Activated naive CD4-positive, alpha-beta T cell treated with anti-CD3 and anti-CD28 coated beads, Interleukin-2, amount 10 ng/mL, durations not matched to agents 7 days and 5 days (primary cell): ENCODE results near the gene RNF212B.

Experiments used
- CTCF ChIA-PET: fragments of 350-600 bp; sonication (Branson Sonifier 250); formaldehyde crosslinking; loops from one replicate; lab custom pipeline; 2021; ENCODE audit warnings: antibody characterized with exemption; lab: Charles Lee
- DNase-seq: peaks from one replicate; pipeline ENCODE4 v3.0.0-alpha.2; 2020
- H3K27ac Mint-ChIP-seq: one replicate; pipeline ENCODE4 v1.8.0; 2021; ENCODE audit warnings: mild to moderate bottlenecking, moderate library complexity, mixed read lengths
- H3K27me3 Mint-ChIP-seq: one replicate; pipeline ENCODE4 v1.8.0; 2021; ENCODE audit warnings: mild to moderate bottlenecking, mixed read lengths
- H3K36me3 Mint-ChIP-seq: one replicate; pipeline ENCODE4 v1.8.0; 2021; ENCODE audit warnings: mixed read lengths
- H3K4me1 Mint-ChIP-seq: one replicate; pipeline ENCODE4 v1.8.0; 2021; ENCODE audit warnings: mixed read lengths
- H3K4me3 Mint-ChIP-seq: one replicate; pipeline ENCODE4 v1.8.0; 2021; ENCODE audit warnings: mild to moderate bottlenecking, moderate library complexity, mixed read lengths
- H3K9me3 Mint-ChIP-seq: one replicate; pipeline ENCODE4 v1.8.0; 2021; ENCODE audit warnings: mixed read lengths

The RNF212B gene

DNA sequence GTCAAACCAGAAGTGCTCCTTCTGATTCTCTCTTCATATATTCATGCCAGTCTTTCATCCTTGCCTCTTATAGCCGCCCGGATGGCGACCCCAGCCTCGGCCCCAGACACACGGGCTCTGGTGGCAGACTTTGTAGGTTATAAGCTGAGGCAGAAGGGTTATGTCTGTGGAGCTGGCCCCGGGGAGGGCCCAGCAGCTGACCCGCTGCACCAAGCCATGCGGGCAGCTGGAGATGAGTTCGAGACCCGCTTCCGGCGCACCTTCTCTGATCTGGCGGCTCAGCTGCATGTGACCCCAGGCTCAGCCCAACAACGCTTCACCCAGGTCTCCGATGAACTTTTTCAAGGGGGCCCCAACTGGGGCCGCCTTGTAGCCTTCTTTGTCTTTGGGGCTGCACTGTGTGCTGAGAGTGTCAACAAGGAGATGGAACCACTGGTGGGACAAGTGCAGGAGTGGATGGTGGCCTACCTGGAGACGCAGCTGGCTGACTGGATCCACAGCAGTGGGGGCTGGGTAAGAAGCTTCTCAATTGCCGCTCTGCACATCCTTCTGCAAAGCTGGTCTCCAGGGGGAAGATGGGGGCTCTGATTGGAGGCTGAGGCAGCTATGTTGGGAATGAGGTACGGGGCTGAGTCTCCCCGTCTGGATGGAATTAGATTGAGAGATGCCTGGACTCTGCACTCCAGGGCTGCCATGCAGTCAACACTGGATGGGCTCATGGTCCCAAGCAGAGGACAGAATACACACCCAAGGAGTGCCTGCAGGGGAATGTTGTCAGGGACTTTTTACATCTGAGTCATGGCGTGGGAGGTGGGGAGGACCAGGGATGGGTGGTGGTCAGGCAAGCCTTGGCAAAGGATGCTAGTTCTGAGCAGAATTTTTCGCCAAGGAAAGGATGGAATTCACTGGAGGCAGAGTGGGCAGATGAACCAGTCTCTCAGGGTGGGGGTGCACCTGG lies 70.2 kb downstream of the RNF212B start:
- no peak overlapping the region for H3K27ac Mint-ChIP-seq
- CTCF ChIA-PET, result interaction anchor here (1.3 kb wide), 1 partner anchor 9 kb away, joined by 5 read pairs; no protein-coding TSS in a partner anchor
- peaks cover 2% of the 10 kb centered on the region for H3K36me3 Mint-ChIP-seq
- H3K27me3 Mint-ChIP-seq, result peaks cover 78% of the 10 kb centered on the region
- H3K9me3 Mint-ChIP-seq, result no peaks in the 10 kb centered on the region
- no peak overlapping the region for H3K4me3 Mint-ChIP-seq
- no peak for DNase-seq
- peaks cover 14% of the 10 kb centered on the region for H3K4me1 Mint-ChIP-seq

DNA sequence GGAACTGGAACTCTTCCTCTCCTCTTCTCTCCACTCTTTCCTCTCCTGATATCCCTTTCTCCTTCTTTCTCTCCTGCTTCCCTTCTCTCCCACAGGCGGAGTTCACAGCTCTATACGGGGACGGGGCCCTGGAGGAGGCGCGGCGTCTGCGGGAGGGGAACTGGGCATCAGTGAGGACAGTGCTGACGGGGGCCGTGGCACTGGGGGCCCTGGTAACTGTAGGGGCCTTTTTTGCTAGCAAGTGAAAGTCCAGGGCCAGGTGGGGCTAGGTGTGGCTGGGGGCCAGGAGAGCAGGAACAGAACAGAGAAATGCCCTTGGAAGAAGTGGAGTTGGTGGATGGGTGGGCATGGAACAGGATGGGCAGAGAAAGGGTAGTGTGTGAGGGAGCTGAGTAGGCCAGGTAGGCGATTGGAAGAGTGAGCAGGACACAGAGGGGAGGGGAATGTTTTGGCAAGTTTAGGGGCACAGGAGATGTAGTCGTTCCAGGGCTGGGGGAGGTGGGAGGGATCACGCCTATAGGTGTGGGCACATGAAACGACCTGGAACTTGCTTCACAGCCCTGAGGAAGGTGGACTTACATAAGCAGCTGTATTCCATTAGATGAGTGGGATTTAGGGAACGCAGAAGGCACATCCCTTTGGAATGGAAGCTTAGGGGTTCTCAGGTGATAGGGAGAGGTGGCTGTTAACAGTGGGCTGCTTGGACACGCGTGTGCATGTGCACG lies 71.1 kb downstream of the RNF212B start:
- Mint-ChIP-seq H3K4me3 (no peak overlapping the region), H3K27ac (no peak overlapping the region)
- CTCF ChIA-PET, result interaction anchor here (0.7 kb wide), 1 partner anchor 11 kb away, joined by 3 read pairs; no protein-coding TSS in a partner anchor

GRCh38 chr14:23310546-23310945 lies 72.8 kb downstream of the RNF212B start:
- H3K4me3 Mint-ChIP-seq, result no peak overlapping the region
- H3K36me3 Mint-ChIP-seq, result no peaks in the 10 kb centered on the region
- H3K27ac Mint-ChIP-seq, result no peak overlapping the region
- peaks cover 66% of the 10 kb centered on the region for H3K27me3 Mint-ChIP-seq
- H3K4me1 Mint-ChIP-seq, result peaks cover 6% of the 10 kb centered on the region
- H3K9me3 Mint-ChIP-seq, result no peaks in the 10 kb centered on the region
- CTCF ChIA-PET, result interaction anchor here (0.6 to 1.6 kb wide), 4 partner anchors 9 to 190 kb away, joined by 3 read pairs; partner anchors contain the start of gene PABPN1
- no peak for DNase-seq

More for the DNA sequence above, 71.1 kb downstream of the RNF212B start:
- Mint-ChIP-seq H3K27me3 (peaks cover 73% of the 10 kb centered on the region), H3K9me3 (no peaks in the 10 kb centered on the region), H3K36me3 (no peaks in the 10 kb centered on the region), H3K4me1 (peaks cover 6% of the 10 kb centered on the region)
- no peak for DNase-seq

DNA sequence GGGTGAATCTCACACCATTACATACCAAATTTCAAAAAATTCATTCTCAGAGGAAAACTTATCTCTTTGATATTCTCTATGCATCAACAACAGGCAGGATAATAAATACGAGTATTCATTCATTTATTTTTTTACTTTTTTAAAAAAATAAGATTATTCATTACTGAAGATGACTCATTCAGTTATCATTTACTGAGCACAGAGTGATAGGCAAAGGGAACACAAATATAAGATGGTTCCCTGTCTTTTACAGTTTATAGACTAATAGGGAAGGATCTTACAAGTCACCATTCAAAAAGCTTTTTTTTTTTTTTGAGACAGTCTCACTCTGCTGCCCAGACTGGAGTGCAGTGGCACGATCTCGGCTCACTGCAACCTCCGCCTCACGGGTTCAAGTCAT lies 78.6 kb downstream of the RNF212B start:
- no peak overlapping the region for H3K27ac Mint-ChIP-seq
- H3K9me3 Mint-ChIP-seq, result peaks cover 2% of the 10 kb centered on the region
- CTCF ChIA-PET, result interaction anchor here (1.3 kb wide), 1 partner anchor 9 kb away, joined by 5 read pairs; the partner anchor contains the start of gene BCL2L2
- H3K4me3 Mint-ChIP-seq, result no peak overlapping the region
- DNase-seq, result no peak
- peaks cover 21% of the 10 kb centered on the region for H3K27me3 Mint-ChIP-seq
- peaks cover 13% of the 10 kb centered on the region for H3K4me1 Mint-ChIP-seq
- peaks cover 3% of the 10 kb centered on the region for H3K36me3 Mint-ChIP-seq

DNA sequence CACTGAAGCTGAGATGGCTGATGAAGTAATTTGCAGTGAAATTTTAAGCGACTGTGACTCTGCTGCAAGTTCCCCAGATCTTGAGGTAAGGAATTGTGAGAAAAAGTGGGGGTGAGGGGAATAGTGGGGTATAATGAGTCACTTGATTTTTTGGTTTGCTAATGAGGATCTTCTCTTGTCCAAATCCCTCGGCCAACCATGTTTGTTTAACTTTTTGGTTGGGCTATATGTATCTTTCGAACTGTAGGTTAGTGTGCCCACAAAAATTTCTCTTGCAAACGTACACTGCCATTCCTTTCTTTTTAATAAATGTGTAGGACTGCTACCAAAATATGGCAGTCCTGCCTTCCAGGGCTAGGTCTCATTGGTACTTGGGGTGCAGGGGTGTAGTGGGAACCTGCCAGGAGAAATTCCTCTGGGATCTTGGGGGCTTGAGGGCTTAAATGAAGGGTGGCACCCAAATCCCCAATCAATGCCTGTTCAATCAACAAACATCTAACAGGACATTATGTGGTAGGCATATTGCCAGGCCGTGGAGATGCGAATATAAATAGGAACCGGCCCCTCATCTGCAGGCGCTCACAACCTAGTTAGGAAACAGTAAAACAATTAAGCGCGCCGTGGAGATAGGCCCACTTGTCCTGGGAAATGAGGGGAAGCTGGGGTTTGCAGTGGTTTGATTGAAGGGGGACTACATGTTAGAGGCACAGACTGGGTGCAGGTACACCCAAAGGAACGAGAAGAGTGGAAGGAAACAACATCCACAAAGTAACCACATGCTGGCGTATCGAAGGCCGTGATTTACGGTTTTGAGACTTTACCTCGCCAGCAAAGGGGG lies 82.2 kb downstream of the RNF212B start:
- peak overlapping the region; percentile 97 for H3K27ac Mint-ChIP-seq
- peaks cover 30% of the 10 kb centered on the region for H3K36me3 Mint-ChIP-seq
- peaks cover 29% of the 10 kb centered on the region for H3K4me1 Mint-ChIP-seq
- CTCF ChIA-PET, result interaction anchor here (0.9 to 3.6 kb wide), 8 partner anchors 9 to 60 kb away, joined by 3 to 32 read pairs (median 4); partner anchors contain the start of genes BCL2L2 and PPP1R3E
- no peak for DNase-seq
- peaks cover 2% of the 10 kb centered on the region for H3K9me3 Mint-ChIP-seq
- peaks cover 13% of the 10 kb centered on the region for H3K27me3 Mint-ChIP-seq
- peak overlapping the region; percentile 90 for H3K4me3 Mint-ChIP-seq

GRCh38 chr14:23320584-23321571 lies 83.1 kb downstream of the RNF212B start, which contains the start of gene PABPN1:
PABPN1 (plus strand) TSS chr14:23321457; CDS start chr14:23321470, 13 bp downstream.
- peaks cover 2% of the 10 kb centered on the region for H3K9me3 Mint-ChIP-seq
- CTCF ChIA-PET, result interaction anchor here (0.9 to 3.9 kb wide), 15 partner anchors 10 to 239 kb away, joined by 3 to 32 read pairs (median 4); partner anchors contain the start of genes BCL2L2, CMTM5, HOMEZ and PPP1R3E
- peak within 1 kb of the TSS; percentile 90 for H3K4me3 Mint-ChIP-seq
- peak within 1 kb of the TSS; percentile 97 for H3K27ac Mint-ChIP-seq
- peaks cover 9% of the 10 kb centered on the region for H3K27me3 Mint-ChIP-seq
- peak; percentile 99 for DNase-seq
- H3K36me3 Mint-ChIP-seq, result peaks cover 36% of the 10 kb centered on the region
- H3K4me1 Mint-ChIP-seq, result peaks cover 29% of the 10 kb centered on the region

- Mint-ChIP-seq H3K27me3 (peaks cover 4% of the 10 kb centered on the region), H3K36me3 (peaks cover 39% of the 10 kb centered on the region), H3K27ac (peak overlapping the region; percentile 93), H3K4me3 (peak overlapping the region; percentile 90), H3K9me3 (peaks cover 2% of the 10 kb centered on the region), H3K4me1 (peaks cover 29% of the 10 kb centered on the region)
- DNase-seq, result peak; percentile 68
- CTCF ChIA-PET, result interaction anchor here (1.1 to 3.9 kb wide), 12 partner anchors 15 to 238 kb away, joined by 3 to 32 read pairs (median 5); partner anchors contain the start of genes BCL2L2, CMTM5, HOMEZ and PPP1R3E
These were observed 84.1 kb downstream of the RNF212B start for GRCh38 chr14:23321572-23322547.
